Measurements from ENCODE around the gene IRF5.

DNA sequence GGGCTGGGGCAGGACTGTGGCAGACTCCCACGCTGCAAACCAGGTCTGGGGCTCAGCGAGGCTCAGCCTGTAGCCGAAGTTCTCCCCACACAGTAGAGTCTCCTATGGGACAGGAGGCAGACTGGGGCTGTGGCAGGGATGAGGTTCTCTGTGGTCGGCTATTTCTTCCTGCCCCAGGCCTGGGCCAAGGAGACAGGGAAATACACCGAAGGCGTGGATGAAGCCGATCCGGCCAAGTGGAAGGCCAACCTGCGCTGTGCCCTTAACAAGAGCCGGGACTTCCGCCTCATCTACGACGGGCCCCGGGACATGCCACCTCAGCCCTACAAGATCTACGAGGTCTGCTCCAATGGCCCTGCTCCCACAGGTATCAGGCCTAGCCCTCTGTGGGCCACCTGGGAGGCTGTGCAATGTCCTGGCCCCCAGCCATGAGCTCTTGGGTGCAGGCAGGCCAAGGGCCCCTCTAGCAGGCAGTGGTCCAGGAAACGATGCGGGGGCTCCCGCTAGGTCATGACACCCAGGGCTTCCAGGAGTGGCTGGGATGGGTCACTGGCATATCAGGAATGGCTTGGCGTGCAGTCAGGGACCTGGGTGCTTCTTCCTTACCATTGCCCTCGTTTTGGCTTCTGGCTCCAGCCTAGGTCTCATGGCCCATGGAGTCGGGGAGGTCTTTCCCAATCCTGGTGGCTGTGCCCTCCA is 8.1 kb downstream of the IRF5 start:
- TF ChIP-seq FOXA1 (IDR thresholded peaks at IDR 0.05) (no peak), ZNF384 (IDR thresholded peaks at IDR 0.05) (no peak), L3MBTL2 (conservative IDR thresholded peaks at IDR 0.05) (no peak), BHLHE40 (IDR thresholded peaks at IDR 0.05; ENCODE audit: borderline replicate concordance) (no peak), HDGF (IDR thresholded peaks at IDR 0.05; ENCODE audit: borderline replicate concordance) (no peak), LEF1 (IDR thresholded peaks at IDR 0.05; ENCODE audit: borderline replicate concordance) (no peak), NFRKB (IDR thresholded peaks at IDR 0.05) (no peak), TARDBP (IDR thresholded peaks at IDR 0.05) (no peak)
